ENCODE measurements around the gene UNC80. TPM values are rescaled to one million over a fixed set of nuclear protein-coding genes. Genes with fewer than 3 reads are reported as not detected.

The UNC80 gene, protein sequence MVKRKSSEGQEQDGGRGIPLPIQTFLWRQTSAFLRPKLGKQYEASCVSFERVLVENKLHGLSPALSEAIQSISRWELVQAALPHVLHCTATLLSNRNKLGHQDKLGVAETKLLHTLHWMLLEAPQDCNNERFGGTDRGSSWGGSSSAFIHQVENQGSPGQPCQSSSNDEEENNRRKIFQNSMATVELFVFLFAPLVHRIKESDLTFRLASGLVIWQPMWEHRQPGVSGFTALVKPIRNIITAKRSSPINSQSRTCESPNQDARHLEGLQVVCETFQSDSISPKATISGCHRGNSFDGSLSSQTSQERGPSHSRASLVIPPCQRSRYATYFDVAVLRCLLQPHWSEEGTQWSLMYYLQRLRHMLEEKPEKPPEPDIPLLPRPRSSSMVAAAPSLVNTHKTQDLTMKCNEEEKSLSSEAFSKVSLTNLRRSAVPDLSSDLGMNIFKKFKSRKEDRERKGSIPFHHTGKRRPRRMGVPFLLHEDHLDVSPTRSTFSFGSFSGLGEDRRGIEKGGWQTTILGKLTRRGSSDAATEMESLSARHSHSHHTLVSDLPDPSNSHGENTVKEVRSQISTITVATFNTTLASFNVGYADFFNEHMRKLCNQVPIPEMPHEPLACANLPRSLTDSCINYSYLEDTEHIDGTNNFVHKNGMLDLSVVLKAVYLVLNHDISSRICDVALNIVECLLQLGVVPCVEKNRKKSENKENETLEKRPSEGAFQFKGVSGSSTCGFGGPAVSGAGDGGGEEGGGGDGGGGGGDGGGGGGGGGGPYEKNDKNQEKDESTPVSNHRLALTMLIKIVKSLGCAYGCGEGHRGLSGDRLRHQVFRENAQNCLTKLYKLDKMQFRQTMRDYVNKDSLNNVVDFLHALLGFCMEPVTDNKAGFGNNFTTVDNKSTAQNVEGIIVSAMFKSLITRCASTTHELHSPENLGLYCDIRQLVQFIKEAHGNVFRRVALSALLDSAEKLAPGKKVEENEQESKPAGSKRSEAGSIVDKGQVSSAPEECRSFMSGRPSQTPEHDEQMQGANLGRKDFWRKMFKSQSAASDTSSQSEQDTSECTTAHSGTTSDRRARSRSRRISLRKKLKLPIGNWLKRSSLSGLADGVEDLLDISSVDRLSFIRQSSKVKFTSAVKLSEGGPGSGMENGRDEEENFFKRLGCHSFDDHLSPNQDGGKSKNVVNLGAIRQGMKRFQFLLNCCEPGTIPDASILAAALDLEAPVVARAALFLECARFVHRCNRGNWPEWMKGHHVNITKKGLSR (N-terminal part only)
- total RNA-seq = not detected in 2 replicates

GRCh38 chr2:209771474-209772289 is at the start of gene UNC80:
Gene UNC80 (plus strand): TSS chr2:209771832. CDS start chr2:209772073, 241 bp downstream.

DNA sequence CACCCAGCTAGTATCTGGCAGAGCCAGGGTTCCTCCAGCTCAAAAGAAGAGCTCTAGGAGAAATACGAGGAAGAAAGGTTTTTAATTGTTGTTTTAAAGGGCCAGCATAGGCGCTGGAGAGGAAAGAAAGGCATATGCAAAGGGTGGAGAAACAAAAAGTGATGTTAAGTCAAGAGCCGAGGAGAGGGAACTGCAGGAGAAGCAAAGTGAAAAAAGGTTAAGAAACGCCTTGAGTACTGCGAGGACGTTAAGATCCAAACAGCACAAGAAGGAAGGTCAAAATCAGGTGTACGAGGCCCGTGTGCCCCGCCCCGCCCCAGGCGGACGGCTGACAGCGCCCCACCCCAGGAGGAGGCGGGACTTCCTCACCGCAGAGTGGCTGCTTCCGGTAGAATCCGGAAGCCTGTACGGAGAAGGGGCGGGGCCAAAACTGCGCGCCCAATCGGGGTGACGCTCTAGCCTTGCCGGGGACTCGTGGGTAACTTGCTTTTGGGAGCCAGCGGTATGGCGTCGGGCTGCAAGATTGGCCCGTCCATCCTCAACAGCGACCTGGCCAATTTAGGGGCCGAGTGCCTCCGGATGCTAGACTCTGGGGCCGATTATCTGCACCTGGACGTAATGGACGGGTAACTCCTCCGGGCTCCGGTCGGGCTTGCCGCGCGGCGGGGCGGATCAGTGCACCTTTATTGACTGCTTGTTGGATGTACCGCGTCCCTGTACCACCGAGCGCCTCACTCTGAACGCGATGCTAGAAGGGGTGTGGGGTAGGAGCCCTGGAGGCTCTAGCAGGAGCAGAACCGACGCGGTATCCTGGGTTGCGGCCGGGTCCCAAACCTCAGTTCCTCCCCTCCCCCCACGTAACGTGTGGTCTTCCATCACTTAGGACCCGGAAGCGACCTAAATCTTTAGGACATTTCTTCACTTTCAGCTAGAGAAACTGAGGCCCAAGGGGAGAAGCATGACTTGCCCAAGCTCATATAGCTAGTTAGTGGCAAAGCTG is 230.8 kb downstream of the UNC80 start, which contains the start of gene RPE:
RPE (plus strand) TSS at position 481 of the 1,000 bp plus-strand sequence; CDS start at position 505, 24 bp downstream.

Other genes with a start within 250 kb of the UNC80 start
- 53.3 and 56.2 TPM in 2 replicates for gene RPE, start 230.8 kb downstream of the UNC80 start, total RNA-seq